Measurements from ENCODE around the gene CRISPLD2.
"Not testable (repeated sequence)": the region's sequence is repeated elsewhere in the genome, so short reads cannot be mapped to it uniquely, and the experiment has no call there.

Gene CRISPLD2

DNA sequence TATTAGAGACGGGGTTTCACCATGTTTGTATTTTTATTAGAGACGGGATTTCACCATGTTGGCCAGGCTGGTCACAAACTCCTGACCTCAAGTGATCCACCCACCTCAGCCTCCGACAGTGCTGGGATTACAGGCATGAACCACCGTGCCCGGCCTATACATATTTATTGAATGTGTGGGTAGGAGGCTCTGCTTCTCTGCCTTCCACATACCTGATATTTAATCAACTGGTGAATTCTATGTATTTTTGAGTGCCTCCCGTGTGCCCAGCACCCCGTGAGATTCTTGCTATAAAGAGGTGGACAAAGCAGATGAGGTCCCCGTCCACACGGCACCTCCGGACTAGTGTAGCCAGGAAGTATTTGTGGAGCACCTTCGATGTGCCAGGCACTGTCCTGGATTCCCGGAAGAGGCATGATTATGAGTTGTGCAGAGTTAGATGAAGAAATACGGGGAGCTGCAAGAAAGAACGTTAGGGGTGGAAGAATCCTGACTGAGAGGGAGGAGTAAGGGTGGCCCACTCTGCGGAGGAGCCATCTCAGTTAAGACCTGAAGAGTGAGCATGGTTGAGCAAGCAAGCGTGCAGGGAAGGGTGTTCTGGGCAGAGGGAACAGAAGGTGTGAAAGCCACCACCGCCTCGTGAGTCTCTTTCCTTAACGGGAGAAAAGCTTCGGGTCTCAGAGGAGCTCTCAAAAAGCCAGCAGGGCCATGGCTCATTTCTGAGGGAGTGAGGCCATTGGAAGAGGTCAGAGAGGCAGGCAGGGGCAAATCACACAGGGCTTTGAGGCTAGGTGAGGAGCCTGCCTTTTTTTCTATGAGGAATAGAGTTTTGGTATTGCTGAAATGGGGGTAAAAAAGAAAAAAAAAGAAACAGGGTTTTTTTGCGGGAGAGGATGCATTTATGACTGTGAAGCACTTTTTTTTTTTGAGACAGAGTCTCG, 21.2 kb downstream of the CRISPLD2 start:
- DNase-seq (ENCODE audit: low spot score): no peak

DNA sequence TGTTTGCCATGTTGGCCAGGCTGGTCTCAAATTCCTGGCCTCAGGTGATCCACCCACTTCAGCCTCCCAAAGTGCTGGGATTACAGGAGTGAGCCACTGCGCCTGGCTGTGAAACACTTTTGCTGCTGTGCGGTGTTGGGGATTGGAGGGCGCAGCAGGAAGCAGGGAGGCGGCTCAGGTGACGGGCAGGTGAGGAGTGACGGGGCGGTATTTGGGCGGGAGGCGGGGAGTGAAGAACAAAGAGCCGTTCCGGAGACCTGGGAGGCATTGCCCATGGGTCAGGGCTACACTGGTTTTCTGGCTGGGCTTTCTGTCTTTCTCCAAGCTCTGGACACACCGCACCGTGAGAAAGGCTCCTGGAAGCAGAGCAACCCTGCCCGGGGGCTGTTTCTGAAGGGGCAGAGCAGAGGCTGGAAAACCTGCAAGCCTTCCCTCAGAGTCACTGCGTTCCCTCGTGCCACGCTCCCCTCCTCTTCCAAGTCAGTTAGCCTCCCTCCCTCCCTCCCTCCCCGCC, 22.1 kb downstream of the CRISPLD2 start:
- peak; percentile 72 for DNase-seq (ENCODE audit: low spot score)

DNA sequence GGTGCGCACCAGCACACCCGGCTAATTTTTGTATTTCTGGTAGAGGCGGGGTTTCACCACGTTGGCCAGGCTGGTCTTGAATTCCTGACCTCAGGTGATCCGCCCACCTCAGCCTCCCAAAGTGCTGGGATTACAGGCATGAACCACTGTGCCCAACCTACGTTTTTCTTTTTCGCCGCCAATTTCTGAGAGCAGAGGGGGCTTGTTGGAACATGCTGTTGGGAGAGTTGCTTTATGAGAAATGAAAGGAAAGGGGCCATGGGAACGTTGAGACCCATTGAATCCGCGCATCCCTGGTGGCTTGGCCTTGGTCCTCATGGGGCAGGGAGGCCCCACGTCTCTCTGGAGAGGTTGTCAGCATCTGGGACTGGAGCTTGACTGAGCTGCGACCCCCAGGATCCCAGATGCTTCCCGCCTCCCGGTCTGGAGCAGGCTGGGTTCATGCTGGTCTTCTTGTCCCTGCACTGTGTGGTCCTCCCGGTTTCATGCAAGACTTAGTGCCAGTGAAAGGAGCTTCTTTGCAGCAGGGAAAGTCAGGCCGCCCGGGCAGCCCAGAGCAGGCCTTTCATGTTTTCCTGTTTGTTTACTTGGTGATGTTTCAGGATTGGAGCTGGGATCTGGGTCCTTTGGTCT, 22.8 kb downstream of the CRISPLD2 start:
- no peak for DNase-seq (ENCODE audit: low spot score)

DNA sequence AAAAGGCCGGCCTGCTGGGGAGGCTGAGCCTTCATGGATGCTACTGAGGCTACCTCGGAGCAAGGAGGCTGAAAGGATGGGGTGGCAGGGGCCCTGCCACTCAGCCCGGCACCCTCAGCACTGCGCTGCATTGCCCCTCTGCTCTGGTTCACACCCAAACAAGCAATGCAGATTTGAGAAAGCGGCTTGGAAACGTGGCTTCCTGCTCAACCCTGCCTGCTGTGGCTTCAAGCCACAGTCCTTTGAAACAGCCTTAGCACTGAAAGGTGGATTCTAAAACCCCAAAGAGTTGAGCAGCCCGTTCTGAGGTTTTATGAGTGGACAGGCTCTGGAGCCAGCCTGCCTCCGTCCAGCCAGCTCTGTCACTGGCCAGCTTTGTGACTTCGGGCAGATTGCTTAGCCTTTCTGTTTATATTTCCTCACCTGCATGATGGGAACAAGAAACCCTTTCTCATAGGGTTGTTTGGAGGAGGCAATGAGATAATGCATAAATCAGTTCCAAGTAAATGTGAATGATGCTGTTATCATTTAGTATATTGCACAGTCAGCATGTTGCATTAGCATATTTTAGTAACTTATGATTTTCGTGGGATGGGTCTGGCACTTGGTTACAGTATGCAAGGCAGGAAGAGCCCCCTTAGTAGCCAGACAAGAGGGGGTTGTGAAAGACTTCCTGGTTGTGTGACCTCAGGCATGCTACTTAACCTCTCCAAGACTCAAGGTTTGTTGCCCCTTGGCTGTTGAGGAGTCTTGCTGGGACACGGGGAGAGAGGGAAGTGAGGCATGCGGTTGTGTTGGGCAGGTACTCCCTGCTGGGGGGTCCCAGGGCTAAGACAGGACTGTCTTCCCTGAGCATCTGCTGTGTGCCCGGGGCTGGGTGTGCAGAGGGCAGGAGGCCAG, 23.6 kb downstream of the CRISPLD2 start:
- DNase-seq (ENCODE audit: low spot score): no peak

DNA sequence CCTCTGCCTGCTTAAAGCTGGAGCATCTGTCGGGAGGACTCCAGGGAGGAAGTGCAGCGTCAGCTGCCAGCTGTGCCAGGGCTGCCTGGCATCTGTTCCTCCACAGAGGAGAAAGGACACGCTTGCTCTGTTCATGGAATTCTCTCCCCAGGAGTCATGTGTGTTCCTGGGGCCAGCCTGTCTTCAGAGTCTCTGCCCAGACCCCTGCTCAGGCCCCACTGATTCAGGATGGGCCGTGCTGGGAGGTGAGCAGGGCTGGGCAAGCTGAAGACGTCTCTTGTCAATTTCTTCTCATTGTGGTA, 24.2 kb downstream of the CRISPLD2 start:
- DNase-seq (ENCODE audit: low spot score): no peak

DNA sequence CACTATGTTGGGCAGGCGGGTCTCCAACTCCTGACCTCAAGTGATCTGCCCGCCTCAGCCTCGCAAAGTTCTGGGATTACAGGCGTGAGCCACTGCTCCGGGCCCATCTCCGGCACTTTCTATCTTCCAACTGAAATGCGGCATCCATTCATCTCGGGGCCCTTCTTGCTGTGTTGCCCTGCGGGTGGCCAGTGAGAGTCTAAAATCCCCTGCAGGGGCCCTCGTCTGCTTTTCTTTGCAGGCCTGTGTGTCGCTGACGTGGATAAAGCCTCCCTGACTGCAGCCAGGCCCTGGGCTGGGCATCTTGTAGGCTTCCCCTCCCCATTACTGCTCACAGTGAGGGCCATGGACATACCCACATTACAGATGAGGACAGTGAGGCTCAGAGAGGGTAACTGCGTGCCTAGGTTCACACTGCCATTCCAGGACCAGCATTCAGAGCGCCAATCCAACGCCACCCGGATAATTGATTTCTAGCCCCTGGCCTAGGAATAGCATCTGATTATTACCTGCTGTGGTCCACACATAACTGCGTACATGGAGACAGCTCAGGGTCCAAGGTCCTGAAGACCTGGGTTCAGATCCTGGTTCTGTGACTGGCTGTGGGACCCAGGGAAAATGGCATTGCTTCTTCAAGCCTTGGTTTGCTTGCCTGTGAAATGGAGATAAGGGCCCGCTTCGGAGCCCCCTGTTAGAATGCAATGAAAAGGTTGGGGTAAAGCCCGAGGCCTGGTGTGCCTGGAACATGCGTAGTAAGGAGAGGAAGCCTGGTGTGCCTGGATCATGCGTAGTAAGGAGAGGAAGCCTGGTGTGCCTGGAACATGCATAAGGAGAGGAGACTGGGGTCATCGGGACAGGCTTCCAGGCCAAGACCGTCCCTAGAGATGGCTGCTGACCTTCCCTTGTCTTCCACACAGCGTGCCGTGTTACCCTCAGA, 25.0 kb downstream of the CRISPLD2 start:
- peak; percentile 74 for DNase-seq (ENCODE audit: low spot score)

DNA sequence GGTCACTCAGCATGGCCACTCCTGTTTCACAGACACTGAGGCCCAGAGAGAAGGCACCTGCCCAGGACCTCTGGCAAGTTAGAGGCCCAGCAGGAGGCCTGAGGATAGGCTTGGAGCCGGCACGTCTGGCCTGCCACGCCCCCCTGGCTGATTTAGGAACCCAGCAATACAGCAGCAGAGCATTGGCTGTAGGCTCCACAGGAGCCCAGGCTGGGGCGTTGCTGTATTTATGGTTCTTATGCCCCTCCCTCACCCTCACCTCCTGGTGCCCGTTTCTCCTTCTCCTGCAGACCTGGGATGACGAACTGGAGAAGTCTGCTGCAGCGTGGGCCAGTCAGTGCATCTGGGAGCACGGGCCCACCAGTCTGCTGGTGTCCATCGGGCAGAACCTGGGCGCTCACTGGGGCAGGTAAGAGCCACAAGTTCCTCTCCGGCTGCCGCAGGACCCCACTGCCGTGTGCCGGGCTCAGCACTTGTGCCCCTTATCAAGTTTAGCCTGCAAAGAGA, 25.8 kb downstream of the CRISPLD2 start:
- DNase-seq (ENCODE audit: low spot score): no peak

DNA sequence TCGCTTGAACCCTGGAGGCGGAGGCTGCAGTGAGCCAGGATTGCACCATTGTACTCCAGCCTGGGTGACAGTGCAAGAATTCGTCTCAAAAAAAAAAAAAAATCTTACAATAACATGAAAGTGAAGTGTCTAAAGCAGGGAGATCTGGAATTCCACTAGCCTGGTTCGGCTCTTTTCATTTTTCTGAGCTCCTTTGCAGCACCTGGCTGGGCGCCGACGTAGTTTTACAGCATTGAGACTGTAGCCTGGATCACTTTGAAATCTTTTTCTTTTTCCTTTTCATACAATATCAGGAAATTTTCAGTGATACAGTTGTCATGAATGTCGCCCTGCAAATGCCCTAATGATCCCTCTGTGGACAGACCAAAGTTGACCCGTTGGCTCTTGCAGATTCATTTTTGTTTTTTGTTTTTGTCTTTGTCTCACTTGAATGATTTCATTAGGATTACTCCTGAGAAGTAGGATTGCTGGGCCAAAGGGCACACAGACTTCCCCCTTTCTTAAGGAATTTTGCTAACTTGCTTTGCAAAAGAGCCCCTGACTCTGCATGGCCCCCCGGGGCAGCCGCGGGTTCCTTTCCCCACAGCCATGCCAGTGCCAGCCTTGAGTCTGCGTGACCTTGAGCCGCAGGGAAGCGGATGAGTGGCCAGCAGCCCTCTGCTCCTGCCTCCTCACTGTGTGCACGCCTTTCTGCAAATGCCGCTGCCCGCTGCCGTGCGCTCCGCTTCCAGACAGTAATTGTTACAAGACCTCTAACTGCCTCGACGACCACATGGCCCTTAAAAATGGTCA, 28.0 kb downstream of the CRISPLD2 start:
- DNase-seq (ENCODE audit: low spot score): peak; percentile 76

DNA sequence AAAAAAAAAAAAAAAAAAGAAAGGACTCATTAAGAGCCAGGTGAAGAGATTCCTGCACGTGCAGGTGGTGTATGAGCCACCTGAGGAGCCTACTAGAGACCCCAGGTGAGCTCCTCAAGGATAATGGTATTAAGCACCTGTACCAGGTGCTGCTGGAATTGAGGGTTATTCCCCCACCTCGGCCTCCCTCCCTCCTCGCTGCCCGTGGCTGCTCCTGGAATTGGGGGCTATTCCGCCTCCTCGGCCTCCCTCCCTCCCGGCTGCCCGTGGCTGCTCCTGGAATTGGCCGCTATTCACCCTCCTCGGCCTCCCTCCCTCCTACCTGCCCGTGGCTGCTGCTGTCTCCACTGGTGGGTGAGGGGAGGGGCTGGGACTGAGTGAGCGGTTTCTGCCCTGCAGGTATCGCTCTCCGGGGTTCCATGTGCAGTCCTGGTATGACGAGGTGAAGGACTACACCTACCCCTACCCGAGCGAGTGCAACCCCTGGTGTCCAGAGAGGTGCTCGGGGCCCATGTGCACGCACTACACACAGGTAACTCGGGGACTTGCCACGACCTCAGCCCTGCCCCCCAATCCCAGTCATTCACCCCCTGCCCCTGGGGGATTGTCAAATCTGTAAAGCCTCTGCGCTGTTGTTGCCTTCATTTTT, 29.3 kb downstream of the CRISPLD2 start:
- no peak for DNase-seq (ENCODE audit: low spot score)

DNA sequence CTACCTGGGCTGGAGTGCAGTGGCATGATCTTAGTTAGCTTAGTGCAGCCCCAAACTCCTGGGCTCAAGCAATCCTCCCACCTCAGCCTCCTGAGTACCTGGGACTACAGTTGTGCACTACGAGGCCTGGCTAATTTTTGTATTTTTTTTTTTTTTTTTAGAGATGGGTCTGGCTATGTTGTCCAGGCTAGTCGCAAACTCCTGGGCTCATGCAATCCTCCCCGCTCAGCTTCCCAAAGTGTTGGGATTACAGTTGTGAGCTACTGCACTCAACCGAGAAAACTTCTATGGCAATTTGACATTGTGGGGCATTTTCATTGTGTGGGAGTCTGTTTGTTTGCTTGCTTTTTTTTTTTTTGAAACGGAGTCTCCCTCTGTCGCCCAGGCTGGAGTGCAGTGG, 30.0 kb downstream of the CRISPLD2 start:
- no peak for DNase-seq (ENCODE audit: low spot score)

DNA sequence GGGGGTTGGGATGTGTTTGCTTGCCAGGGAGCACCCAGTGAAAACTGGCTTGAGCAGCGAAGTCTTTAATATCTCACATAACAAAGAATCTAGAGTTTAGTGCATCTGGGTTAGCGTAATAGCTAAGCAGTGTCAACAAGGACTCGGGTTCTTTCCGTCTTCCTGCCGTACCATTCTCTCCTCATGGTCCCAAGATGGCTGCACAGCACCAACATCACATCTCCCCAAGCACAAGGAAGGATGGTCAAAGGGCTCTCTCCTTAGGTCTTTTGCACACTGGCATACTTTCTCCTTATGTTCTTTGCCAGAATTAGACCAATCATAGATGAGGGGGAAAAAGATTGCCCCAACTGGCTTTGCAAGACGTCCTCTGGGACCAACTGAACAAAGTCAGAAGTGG, 30.9 kb downstream of the CRISPLD2 start:
- no peak for DNase-seq (ENCODE audit: low spot score)

DNA sequence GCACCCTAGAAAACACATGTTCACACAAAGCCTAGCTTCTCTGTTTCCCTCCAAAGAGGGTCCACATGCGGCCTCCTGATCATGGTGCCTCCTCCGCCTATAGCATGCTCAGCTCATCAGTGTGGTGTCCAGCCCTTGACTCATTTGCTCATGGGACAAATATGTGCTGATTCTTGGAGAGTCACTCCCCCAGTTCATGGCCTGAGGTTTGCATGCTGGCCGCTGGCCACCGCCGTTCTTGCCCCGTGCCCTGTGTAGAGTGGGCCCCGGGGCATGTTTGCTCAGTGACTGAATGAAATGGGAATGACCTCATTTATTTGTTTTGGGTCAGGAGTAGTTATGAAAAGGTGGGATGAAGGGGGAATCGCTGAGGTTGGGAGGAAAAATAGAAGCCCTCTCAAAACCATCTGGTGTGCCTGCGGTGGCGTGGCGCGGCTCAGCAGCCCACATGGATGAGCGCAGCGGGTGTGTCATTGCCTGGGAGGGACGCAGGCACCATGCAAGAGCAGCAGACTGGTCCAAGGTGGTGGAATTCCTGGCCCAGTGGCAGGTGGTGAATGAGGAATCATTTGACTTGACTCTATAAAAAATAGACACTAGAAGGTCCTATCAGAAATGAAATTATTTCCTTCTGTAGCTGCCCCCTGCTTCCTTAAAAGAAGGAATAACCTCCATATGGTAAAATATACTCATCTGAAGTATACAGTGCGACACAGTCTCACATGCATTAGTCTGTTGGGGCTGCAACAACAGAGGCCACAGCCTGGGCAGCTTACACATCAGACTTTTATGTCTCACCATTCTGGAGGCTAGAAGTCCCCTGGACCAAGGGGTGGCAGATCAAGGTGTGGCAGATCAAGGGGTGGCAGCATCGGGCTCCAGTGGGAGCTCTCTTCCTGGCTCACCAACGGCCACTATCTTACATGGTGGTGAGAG, 31.7 kb downstream of the CRISPLD2 start:
- DNase-seq (ENCODE audit: low spot score): no peak

DNA sequence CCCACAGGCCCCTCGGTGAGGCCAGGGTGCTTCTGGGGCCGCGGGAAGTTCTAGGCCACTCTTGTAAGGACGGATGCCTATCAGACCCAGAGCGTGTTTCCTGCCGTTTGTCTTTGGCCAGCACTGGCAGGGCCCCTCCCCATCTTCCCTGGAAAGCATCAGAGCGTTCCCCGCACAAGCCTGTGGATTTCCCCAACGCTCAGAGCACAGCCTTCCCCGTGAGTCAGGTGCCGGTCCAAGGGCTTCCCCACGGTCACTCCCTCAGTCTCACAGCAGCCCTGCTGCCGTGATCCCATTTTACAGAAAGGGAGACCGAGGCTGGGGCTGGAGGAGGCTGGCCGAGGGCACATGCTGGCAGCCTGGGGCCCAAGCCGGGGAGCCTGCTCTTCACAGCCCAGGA, 33.7 kb downstream of the CRISPLD2 start:
- no peak for DNase-seq (ENCODE audit: low spot score)

DNA sequence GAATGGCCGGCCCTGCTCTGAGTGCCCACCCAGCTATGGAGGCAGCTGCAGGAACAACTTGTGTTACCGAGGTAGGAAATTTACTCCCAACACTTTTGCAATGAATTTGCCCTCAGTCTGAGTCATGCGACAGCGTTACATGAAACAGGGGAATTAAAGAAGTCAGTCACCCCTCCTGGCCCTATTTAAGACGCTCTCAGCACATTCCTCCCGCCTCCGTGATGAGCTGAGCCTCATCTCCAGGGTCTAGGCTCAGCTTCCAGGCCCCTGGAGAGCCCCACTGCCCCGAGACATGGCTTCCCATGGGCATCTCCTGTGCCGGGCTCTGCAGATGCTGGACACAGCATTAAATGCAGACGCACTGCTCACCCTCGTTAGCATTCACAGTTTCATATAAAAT, 35.0 kb downstream of the CRISPLD2 start:
- no peak for DNase-seq (ENCODE audit: low spot score)

DNA sequence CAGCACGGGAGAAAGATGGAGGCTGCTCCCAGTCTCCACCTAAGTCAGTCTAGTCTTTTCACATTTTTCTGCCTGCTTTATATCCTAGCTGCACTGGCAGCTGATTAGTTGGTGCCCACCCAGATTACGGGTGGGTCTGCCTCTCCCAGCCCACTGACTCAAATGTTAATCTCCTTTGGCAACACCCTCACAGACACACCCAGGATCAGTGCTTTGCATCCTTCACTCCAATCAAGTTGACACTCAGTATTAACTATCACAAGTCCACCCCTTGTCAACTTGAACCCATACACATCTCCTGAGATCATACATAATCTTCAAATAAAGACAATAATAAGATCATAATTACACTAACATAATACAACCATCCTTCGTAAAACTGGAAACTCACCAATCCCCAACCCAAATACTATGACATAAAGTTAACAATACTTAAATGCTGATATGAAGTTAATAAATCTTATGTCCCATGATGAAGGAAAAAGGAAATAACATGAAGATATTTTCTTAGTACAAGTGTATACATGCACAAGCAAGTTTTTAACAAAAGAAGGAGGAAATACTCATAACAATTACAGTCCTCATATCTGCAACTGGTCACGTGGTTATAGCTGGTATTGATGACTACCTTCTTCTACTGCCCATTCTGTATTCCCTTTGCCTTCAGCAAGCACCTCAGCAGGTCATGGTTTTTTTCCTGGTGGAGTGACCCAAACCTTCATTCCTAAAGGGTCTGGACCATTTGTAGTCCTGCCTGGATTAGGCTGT, 35.8 kb downstream of the CRISPLD2 start:
- DNase-seq (ENCODE audit: low spot score): not testable (repeated sequence)

DNA sequence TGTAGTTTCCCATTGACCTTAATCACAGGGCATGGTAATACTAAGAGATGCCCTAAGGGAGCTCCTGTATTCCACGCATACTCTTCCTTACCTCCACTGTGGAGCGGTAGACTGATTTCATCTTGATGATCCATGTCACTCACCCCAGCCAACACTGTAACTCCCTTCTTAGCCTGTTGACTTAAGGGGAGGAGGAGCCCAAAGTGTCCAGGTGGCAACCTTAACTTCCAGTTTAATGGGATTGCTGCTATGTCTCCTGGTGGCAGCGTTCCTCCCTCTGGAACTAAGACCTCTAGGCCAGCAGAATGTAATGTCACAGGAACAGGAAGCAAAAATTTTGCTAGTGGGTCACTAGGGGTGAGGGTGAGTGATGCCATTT, 36.4 kb downstream of the CRISPLD2 start:
- not testable (repeated sequence) for DNase-seq (ENCODE audit: low spot score)

DNA sequence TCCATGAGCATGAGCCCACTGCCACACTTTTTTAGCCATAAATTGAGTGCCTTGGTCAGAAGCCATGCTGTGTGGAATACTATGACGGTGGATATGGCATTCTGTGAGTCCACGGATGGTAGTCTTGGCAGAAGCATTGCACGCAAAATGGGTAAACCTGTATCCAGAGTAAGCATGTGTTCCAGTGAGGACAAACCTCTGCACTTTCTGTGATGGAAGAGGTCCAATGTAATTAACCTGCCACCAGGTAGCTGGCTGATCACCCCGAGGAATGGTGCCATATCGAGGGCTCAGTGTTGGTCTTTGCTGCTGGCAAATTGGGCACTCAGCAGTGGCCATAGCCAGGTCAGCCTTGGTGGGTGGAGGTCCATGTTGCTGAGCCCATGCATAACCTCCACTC, 37.0 kb downstream of the CRISPLD2 start:
- DNase-seq (ENCODE audit: low spot score): not testable (repeated sequence)

DNA sequence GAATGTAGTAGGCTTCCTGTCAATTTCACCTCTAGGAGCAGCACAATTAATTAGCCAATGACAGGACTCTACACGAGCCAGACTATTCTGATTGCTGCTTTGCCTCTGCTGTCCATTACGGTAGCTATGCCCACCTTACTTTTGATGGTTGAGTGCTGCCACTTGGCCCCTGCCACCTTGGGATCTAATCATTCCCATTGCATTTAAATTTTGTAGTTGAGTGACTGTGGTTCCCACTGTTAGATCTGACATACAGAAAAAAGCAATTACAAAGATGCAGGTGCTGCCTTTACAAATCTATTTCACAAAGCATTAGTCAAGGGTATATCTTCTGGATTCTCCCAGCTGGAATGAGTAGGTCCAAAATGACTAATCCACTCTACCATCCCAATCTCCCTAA, 39.9 kb downstream of the CRISPLD2 start:
- no peak for DNase-seq (ENCODE audit: low spot score)
